Measurements from ENCODE around the gene CNMD.

GRCh38 chr13:52746141-52746540 is 6.5 kb upstream of the CNMD start:
- TF ChIP-seq EZH2 (IDR thresholded peaks at IDR 0.05; ENCODE audit: insufficient read depth, poor library complexity, severe bottlenecking) (no peak), EZH2phosphoT487 (IDR thresholded peaks at IDR 0.05; ENCODE audit: insufficient read depth, low read depth) (no peak)
